ENCODE measurements around the gene RNF5. TPM values are rescaled to one million over a fixed set of nuclear protein-coding genes. Genes with fewer than 3 reads are reported as not detected.

Gene RNF5
- polyA plus RNA-seq, 1 of the 3 experiments (the other 2 are of a cell fraction): 110 TPM

GRCh38 chr6:32183483-32184083, 5.4 kb downstream of the RNF5 start:
- no peak overlapping the region for H3K4me3 ChIP-seq (ENCODE audit: low read depth in 2 of 2, low read length in 1 of 2)
- H4K20me1 ChIP-seq (ENCODE audit: insufficient read depth): no peaks in the 10 kb centered on the region
- no peak overlapping the region for H3K9ac ChIP-seq
- no peak overlapping the region for H3K4me2 ChIP-seq
- no peaks in the 10 kb centered on the region for H3K9me3 ChIP-seq
- DNase-seq: peak; percentile 7
- ChIA-PET CTCF (no interaction called here), POLR2A (no interaction called here)
- no peak overlapping the region for H3K27ac ChIP-seq (ENCODE audit: low read depth in 2 of 2, low read length in 1 of 2)
- peaks cover 17 to 43% of the 10 kb centered on the region in 2 experiments for H3K36me3 ChIP-seq (replicated peaks in 1 of 2; ENCODE audit: control insufficient read depth in 1 of 2, insufficient read depth in 2 of 2, low read length in 1 of 2)
- WGBS (ENCODE audit: low lambda C conversion rate): 97% methylated on average over 14 of the region's 15 CpGs
- H3K27me3 ChIP-seq (ENCODE audit: insufficient read depth): no peaks in the 10 kb centered on the region
- H3K9me2 ChIP-seq: no peaks in the 10 kb centered on the region
- peaks cover 4 to 15% of the 10 kb centered on the region in 2 experiments; a peak in 2 of 4 replicates for H3K4me1 ChIP-seq (ENCODE audit: control insufficient read depth in 1 of 2, insufficient read depth in 2 of 2, low read depth in 1 of 2, low read length in 1 of 2)
- H3K79me2 ChIP-seq (ENCODE audit: insufficient read depth): peaks cover 20% of the 10 kb centered on the region
- no peak for TF ChIP-seq MXI1 (IDR thresholded peaks at IDR 0.05; ENCODE audit: low read depth, low read length)
- TF ChIP-seq ELF1 (IDR thresholded peaks at IDR 0.05): no peak
- TF ChIP-seq NFIC (IDR thresholded peaks at IDR 0.05; ENCODE audit: borderline replicate concordance): no peak
- TF ChIP-seq, protein P1, sequence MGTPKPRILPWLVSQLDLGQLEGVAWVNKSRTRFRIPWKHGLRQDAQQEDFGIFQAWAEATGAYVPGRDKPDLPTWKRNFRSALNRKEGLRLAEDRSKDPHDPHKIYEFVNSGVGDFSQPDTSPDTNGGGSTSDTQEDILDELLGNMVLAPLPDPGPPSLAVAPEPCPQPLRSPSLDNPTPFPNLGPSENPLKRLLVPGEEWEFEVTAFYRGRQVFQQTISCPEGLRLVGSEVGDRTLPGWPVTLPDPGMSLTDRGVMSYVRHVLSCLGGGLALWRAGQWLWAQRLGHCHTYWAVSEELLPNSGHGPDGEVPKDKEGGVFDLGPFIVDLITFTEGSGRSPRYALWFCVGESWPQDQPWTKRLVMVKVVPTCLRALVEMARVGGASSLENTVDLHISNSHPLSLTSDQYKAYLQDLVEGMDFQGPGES (IDR thresholded peaks at IDR 0.05; ENCODE audit: low read depth, low read length): no peak
- TF ChIP-seq USF2 (IDR thresholded peaks at IDR 0.05; ENCODE audit: borderline replicate concordance, low read depth, low read length): no peak
- TF ChIP-seq RXRA (IDR thresholded peaks at IDR 0.05; ENCODE audit: borderline replicate concordance, low read depth): no peak
- TF ChIP-seq, protein P2, sequence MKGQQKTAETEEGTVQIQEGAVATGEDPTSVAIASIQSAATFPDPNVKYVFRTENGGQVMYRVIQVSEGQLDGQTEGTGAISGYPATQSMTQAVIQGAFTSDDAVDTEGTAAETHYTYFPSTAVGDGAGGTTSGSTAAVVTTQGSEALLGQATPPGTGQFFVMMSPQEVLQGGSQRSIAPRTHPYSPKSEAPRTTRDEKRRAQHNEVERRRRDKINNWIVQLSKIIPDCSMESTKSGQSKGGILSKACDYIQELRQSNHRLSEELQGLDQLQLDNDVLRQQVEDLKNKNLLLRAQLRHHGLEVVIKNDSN (IDR thresholded peaks at IDR 0.05; ENCODE audit: borderline replicate concordance, low read depth): no peak
- TF ChIP-seq REST (IDR thresholded peaks at IDR 0.05; ENCODE audit: low read depth, low read length): no peak
- no peak for TF ChIP-seq GATA2 (CRISPR knock-in tag; IDR thresholded peaks at IDR 0.05)
- no peak for TF ChIP-seq GABPA (IDR thresholded peaks at IDR 0.05; ENCODE audit: low read depth)
- TF ChIP-seq SMC3 (IDR thresholded peaks at IDR 0.05; ENCODE audit: low read depth, low read length): no peak
- TF ChIP-seq FOXM1 (IDR thresholded peaks at IDR 0.05; ENCODE audit: low read depth): no peak
- no peak overlapping the region for H2AFZ ChIP-seq (ENCODE audit: low read depth)
- H3F3A ChIP-seq (replicated peaks; ENCODE audit: insufficient read depth): peaks cover 20% of the 10 kb centered on the region

All from SK-N-SH (cell line).